BLaER1 (cell line): Measurements from ENCODE around the gene LY9.

Experiments
- H3K27ac ChIP-seq: shearing (Covaris generic); formaldehyde crosslinking; 2 replicates; pipeline ENCODE4 v1.8.1; 2022
- H3K27me3 ChIP-seq: shearing (Covaris generic); formaldehyde crosslinking; 2 replicates; pipeline ENCODE4 v1.8.1; 2022
- H3K36me3 ChIP-seq: shearing (Covaris generic); formaldehyde crosslinking; 2 replicates; pipeline ENCODE4 v1.8.1; 2022
- H3K4me1 ChIP-seq: shearing (Covaris generic); formaldehyde crosslinking; 2 replicates; pipeline ENCODE4 v1.8.1; 2022
- H3K4me2 ChIP-seq: shearing (Covaris generic); formaldehyde crosslinking; 2 replicates; pipeline ENCODE4 v1.8.1; 2022
- H3K4me3 ChIP-seq: shearing (Covaris generic); formaldehyde crosslinking; 2 replicates; pipeline ENCODE4 v1.8.1; 2022
- H3K9ac ChIP-seq: shearing (Covaris generic); formaldehyde crosslinking; 2 replicates; pipeline ENCODE4 v1.8.1; 2022
- H3K9me3 ChIP-seq: shearing (Covaris generic); formaldehyde crosslinking; 2 replicates; pipeline ENCODE4 v1.8.1; 2022
- H4K20me1 ChIP-seq: shearing (Covaris generic); formaldehyde crosslinking; 2 replicates; pipeline ENCODE4 v1.8.1; 2022
- Cebpa-rat ChIP-seq: shearing (Covaris generic); IDR thresholded peaks from 2 replicates; pipeline ENCODE4 v1.8.1; 2022

Gene LY9

GRCh38 chr1:160795951-160796383 is at the start of gene LY9:
Gene LY9, plus strand, starts transcription at chr1:160796174. Its CDS starts 14 bp downstream, at chr1:160796188.
- no peaks in the 10 kb centered on the region for H4K20me1 ChIP-seq
- H3K27ac ChIP-seq, result peak within 1 kb of the TSS; percentile 88
- H3K4me1 ChIP-seq, result peaks cover 63% of the 10 kb centered on the region
- H3K4me3 ChIP-seq, result peak within 1 kb of the TSS; percentile 53
- no peaks in the 10 kb centered on the region for H3K36me3 ChIP-seq
- no peaks in the 10 kb centered on the region for H3K27me3 ChIP-seq
- peak within 1 kb of the TSS; percentile 82 for H3K4me2 ChIP-seq
- peak within 1 kb of the TSS; percentile 69; the same call in 1 of the 2 replicates for H3K9ac ChIP-seq
- no peaks in the 10 kb centered on the region for H3K9me3 ChIP-seq
- no peak for TF ChIP-seq Cebpa-rat

GRCh38 chr1:160746836-160747500 is 49.0 kb upstream of the LY9 start:
- no peak for TF ChIP-seq Cebpa-rat
- H3K36me3 ChIP-seq, result no peaks in the 10 kb centered on the region
- no peaks in the 10 kb centered on the region for H3K4me1 ChIP-seq
- no peak overlapping the region for H3K27ac ChIP-seq
- H3K4me3 ChIP-seq, result no peak overlapping the region
- no peak overlapping the region for H3K9ac ChIP-seq
- no peak overlapping the region for H3K4me2 ChIP-seq
- H3K9me3 ChIP-seq, result no peaks in the 10 kb centered on the region
- H3K27me3 ChIP-seq, result no peaks in the 10 kb centered on the region
- no peaks in the 10 kb centered on the region for H4K20me1 ChIP-seq

GRCh38 chr1:160747717-160748116 is 48.3 kb upstream of the LY9 start:
- Histone ChIP-seq H4K20me1 (no peaks in the 10 kb centered on the region), H3K4me3 (no peak overlapping the region), H3K9ac (no peak overlapping the region), H3K27me3 (no peaks in the 10 kb centered on the region), H3K9me3 (no peaks in the 10 kb centered on the region), H3K4me2 (no peak overlapping the region), H3K27ac (no peak overlapping the region), H3K4me1 (no peaks in the 10 kb centered on the region), H3K36me3 (no peaks in the 10 kb centered on the region)
- no peak for TF ChIP-seq Cebpa-rat

- no peak overlapping the region for H3K4me2 ChIP-seq
- no peak overlapping the region for H3K4me3 ChIP-seq
- H3K36me3 ChIP-seq, result no peaks in the 10 kb centered on the region
These were observed 47.6 kb upstream of the LY9 start for GRCh38 chr1:160748181-160748877.

GRCh38 chr1:160748878-160749269 is 47.1 kb upstream of the LY9 start:
- Histone ChIP-seq H3K9ac (no peak overlapping the region), H3K36me3 (no peaks in the 10 kb centered on the region), H3K4me3 (no peak overlapping the region), H4K20me1 (no peaks in the 10 kb centered on the region), H3K27ac (no peak overlapping the region), H3K4me1 (no peaks in the 10 kb centered on the region), H3K4me2 (no peak overlapping the region), H3K9me3 (no peaks in the 10 kb centered on the region), H3K27me3 (no peaks in the 10 kb centered on the region)
- no peak for TF ChIP-seq Cebpa-rat

More at GRCh38 chr1:160748181-160748877, 47.6 kb upstream of the LY9 start:
- Histone ChIP-seq H4K20me1 (no peaks in the 10 kb centered on the region), H3K9me3 (no peaks in the 10 kb centered on the region), H3K9ac (no peak overlapping the region), H3K4me1 (no peaks in the 10 kb centered on the region), H3K27me3 (no peaks in the 10 kb centered on the region), H3K27ac (no peak overlapping the region)
- no peak for TF ChIP-seq Cebpa-rat

- no peak overlapping the region for H3K9ac ChIP-seq
- H3K4me2 ChIP-seq, result no peak overlapping the region
- H3K4me1 ChIP-seq, result no peaks in the 10 kb centered on the region
- H3K27ac ChIP-seq, result no peak overlapping the region
- no peaks in the 10 kb centered on the region for H3K27me3 ChIP-seq
- H3K9me3 ChIP-seq, result no peaks in the 10 kb centered on the region
- H3K36me3 ChIP-seq, result no peaks in the 10 kb centered on the region
- no peaks in the 10 kb centered on the region for H4K20me1 ChIP-seq
- H3K4me3 ChIP-seq, result no peak overlapping the region
- no peak for TF ChIP-seq Cebpa-rat
These were observed 45.4 kb upstream of the LY9 start for GRCh38 chr1:160750608-160751007.

- Histone ChIP-seq H3K4me1 (no peaks in the 10 kb centered on the region), H3K36me3 (no peaks in the 10 kb centered on the region), H3K9ac (no peak overlapping the region), H3K4me3 (no peak overlapping the region), H3K9me3 (no peaks in the 10 kb centered on the region), H3K4me2 (no peak overlapping the region), H3K27me3 (no peaks in the 10 kb centered on the region), H4K20me1 (no peaks in the 10 kb centered on the region), H3K27ac (no peak overlapping the region)
- TF ChIP-seq Cebpa-rat, result no peak
These were observed 43.6 kb upstream of the LY9 start for GRCh38 chr1:160752406-160752805.

- Histone ChIP-seq H3K9ac (no peak overlapping the region), H3K9me3 (no peaks in the 10 kb centered on the region), H3K4me2 (no peak overlapping the region), H3K27me3 (no peaks in the 10 kb centered on the region), H3K4me1 (no peaks in the 10 kb centered on the region), H3K4me3 (no peak overlapping the region), H3K36me3 (no peaks in the 10 kb centered on the region), H3K27ac (no peak overlapping the region), H4K20me1 (no peaks in the 10 kb centered on the region)
- TF ChIP-seq Cebpa-rat, result no peak
These were observed 43.0 kb upstream of the LY9 start for GRCh38 chr1:160752924-160753323.

- Histone ChIP-seq H3K9ac (no peak overlapping the region), H3K4me1 (no peaks in the 10 kb centered on the region), H3K9me3 (no peaks in the 10 kb centered on the region), H3K27me3 (no peaks in the 10 kb centered on the region), H3K4me2 (no peak overlapping the region), H3K27ac (no peak overlapping the region), H3K4me3 (no peak overlapping the region), H3K36me3 (no peaks in the 10 kb centered on the region), H4K20me1 (no peaks in the 10 kb centered on the region)
- TF ChIP-seq Cebpa-rat, result no peak
These were observed 42.4 kb upstream of the LY9 start for GRCh38 chr1:160753594-160753993.

- no peaks in the 10 kb centered on the region for H4K20me1 ChIP-seq
- TF ChIP-seq Cebpa-rat, result no peak
- no peak overlapping the region for H3K27ac ChIP-seq
- H3K4me2 ChIP-seq, result no peak overlapping the region
- no peaks in the 10 kb centered on the region for H3K27me3 ChIP-seq
- H3K9ac ChIP-seq, result no peak overlapping the region
- H3K36me3 ChIP-seq, result no peaks in the 10 kb centered on the region
- no peak overlapping the region for H3K4me3 ChIP-seq
- H3K9me3 ChIP-seq, result no peaks in the 10 kb centered on the region
- no peaks in the 10 kb centered on the region for H3K4me1 ChIP-seq
These were observed 40.5 kb upstream of the LY9 start for GRCh38 chr1:160755461-160755860.
